GM23338 (cell line): ENCODE results near the gene SRPK1. TPM values are rescaled to one million over a fixed set of nuclear protein-coding genes. Genes with fewer than 3 reads are reported as not detected.

Source experiments
- ATAC-seq: fragments of 200-7000 bp; cut with Tn5 transposase; 3 replicates; pipeline ENCODE4 v1.9.1; 2020
- DNase-seq: peaks from one replicate; pipeline ENCODE4 v3.0.0-alpha.2; 2015; ENCODE audit warnings: low spot score
- H2AFZ ChIP-seq: fragments of 200-600 bp; sonication (generic); 2 replicates; pipeline ENCODE4 v1.8.0; 2016; ENCODE audit warnings: antibody characterized with exemption, mild to moderate bottlenecking, moderate library complexity
- H3F3A ChIP-seq: fragments of 200-600 bp; sonication (generic); replicated peaks from 2 replicates; pipeline ENCODE4 v1.8.0; 2017; ENCODE audit warnings: antibody characterized with exemption, mixed run types, low read depth
- H3K27ac ChIP-seq: fragments of 200-600 bp; sonication (generic); 2 replicates; pipeline ENCODE4 v1.6.1; 2016; ENCODE audit warnings: low read depth
- H3K27me3 ChIP-seq: fragments of 200-600 bp; sonication (generic); 2 replicates; pipeline ENCODE4 v1.8.0; 2016; ENCODE audit warnings: mild to moderate bottlenecking, mixed run types, moderate library complexity; ENCODE audit not compliant: insufficient read depth
- H3K36me3 ChIP-seq: fragments of 200-600 bp; sonication (generic); 2 replicates; pipeline ENCODE4 v1.8.0; 2016; ENCODE audit warnings: mild to moderate bottlenecking; ENCODE audit not compliant: insufficient read depth
- H3K4me1 ChIP-seq: fragments of 200-600 bp; sonication (generic); 2 replicates; pipeline ENCODE4 v1.8.0; 2016; ENCODE audit warnings: mild to moderate bottlenecking, moderate library complexity; ENCODE audit not compliant: insufficient read depth
- H3K4me2 ChIP-seq: fragments of 200-600 bp; sonication (generic); 2 replicates; pipeline ENCODE4 v1.7.1; 2017; ENCODE audit warnings: mixed run types
- H3K4me3 ChIP-seq: fragments of 200-600 bp; sonication (generic); 2 replicates; pipeline ENCODE4 v1.6.1; 2016; ENCODE audit warnings: mixed run types
- H3K79me2 ChIP-seq: fragments of 200-600 bp; sonication (generic); replicated peaks from 2 replicates; pipeline ENCODE4 v1.8.0; 2017; ENCODE audit warnings: mild to moderate bottlenecking; ENCODE audit not compliant: insufficient read depth
- H3K9me2 ChIP-seq: fragments of 200-600 bp; sonication (generic); 2 replicates; pipeline ENCODE4 v1.8.0; 2017; ENCODE audit not compliant: insufficient read depth
- H4K20me1 ChIP-seq: fragments of 200-600 bp; sonication (generic); replicated peaks from 2 replicates; pipeline ENCODE4 v1.8.0; 2017; ENCODE audit warnings: mild to moderate bottlenecking; ENCODE audit not compliant: insufficient read depth
- H3K27ac Mint-ChIP-seq: 2 replicates; pipeline ENCODE4 v1.8.0; 2020; ENCODE audit warnings: inconsistent platforms, mild to moderate bottlenecking, moderate library complexity, mixed read lengths
- H3K27me3 Mint-ChIP-seq: 3 replicates; pipeline ENCODE4 v1.8.0; 2022; ENCODE audit warnings: low read depth, mild to moderate bottlenecking, moderate library complexity, mixed read lengths, inconsistent platforms; ENCODE audit not compliant: insufficient read depth, poor library complexity
- H3K36me3 Mint-ChIP-seq: 3 replicates; pipeline ENCODE4 v1.8.0; 2021; ENCODE audit warnings: low read depth, mild to moderate bottlenecking, inconsistent platforms, moderate library complexity, mixed read lengths
- H3K4me1 Mint-ChIP-seq: 3 replicates; pipeline ENCODE4 v1.8.0; 2020; ENCODE audit warnings: mild to moderate bottlenecking, inconsistent platforms, mixed read lengths
- H3K4me3 Mint-ChIP-seq: 3 replicates; pipeline ENCODE4 v1.8.0; 2021; ENCODE audit warnings: moderate library complexity, mild to moderate bottlenecking, inconsistent platforms, mixed read lengths
- H3K9me3 Mint-ChIP-seq: 3 replicates; pipeline ENCODE4 v1.8.0; 2020; ENCODE audit warnings: moderate library complexity, mild to moderate bottlenecking, inconsistent platforms, mixed read lengths
- CREB1 ChIP-seq: fragments of 250-450 bp; sonication (Bioruptor Pico); IDR thresholded peaks from 2 replicates; pipeline ENCODE4 v1.5.0; 2020; ENCODE audit warnings: low read depth, mild to moderate bottlenecking, moderate library complexity
- CTCF ChIP-seq, 2 experiments: fragments of 200-600 bp in 1 of 2; sonication (generic) in 1 of 2; conservative IDR thresholded peaks; 2 replicates each; pipeline versions ENCODE4 v1.5.1 to v1.6.1; 2016 to 2017; ENCODE audit warnings: antibody characterized with exemption in 2 of 2, low read depth in 2 of 2, mild to moderate bottlenecking in 2 of 2, moderate library complexity in 1 of 2
- ETS1 ChIP-seq: IDR thresholded peaks from 2 replicates; pipeline ENCODE4 v1.6.1; 2016; ENCODE audit warnings: antibody characterized with exemption
- EZH2 ChIP-seq: fragments of 200-600 bp; sonication (generic); IDR thresholded peaks from one replicate; pipeline ENCODE4 v1.8.0; 2017; ENCODE audit warnings: antibody characterized with exemption, mild to moderate bottlenecking, low read depth; ENCODE audit not compliant: unreplicated experiment
- EZH2phosphoT487 ChIP-seq: fragments of 200-600 bp; sonication (generic); IDR thresholded peaks from one replicate; pipeline ENCODE4 v1.8.1; 2018; ENCODE audit warnings: antibody characterized with exemption; ENCODE audit not compliant: unreplicated experiment
- JUNB ChIP-seq: IDR thresholded peaks from one replicate; pipeline ENCODE4 v1.6.1; 2016; ENCODE audit warnings: antibody characterized with exemption; ENCODE audit not compliant: unreplicated experiment
- NANOG ChIP-seq: IDR thresholded peaks from 2 replicates; pipeline ENCODE4 v1.6.1; 2016; ENCODE audit warnings: antibody characterized with exemption, borderline replicate concordance
- POLR2AphosphoS5 ChIP-seq: IDR thresholded peaks from 2 replicates; pipeline ENCODE4 v1.6.1; 2016; ENCODE audit warnings: antibody characterized with exemption, low read depth
- STAT1 ChIP-seq: IDR thresholded peaks from one replicate; pipeline ENCODE4 v1.6.1; 2016; ENCODE audit warnings: antibody characterized with exemption; ENCODE audit not compliant: unreplicated experiment
- ZNF114 ChIP-seq: fragments of 250-450 bp; sonication (Bioruptor Pico); IDR thresholded peaks from 2 replicates; pipeline ENCODE4 v1.5.0; 2020; ENCODE audit warnings: mild to moderate bottlenecking, moderate library complexity
- ZNF462 ChIP-seq: fragments of 250-450 bp; sonication (Bioruptor Pico); IDR thresholded peaks from 2 replicates; pipeline ENCODE4 v1.5.0; 2020; ENCODE audit warnings: mild to moderate bottlenecking, moderate library complexity
- polyA plus RNA-seq: library from polyadenylated mRNA; unstranded; fragments of >200 nt; fragmentation: Nextera tagmentation; extraction: Ambion mirVana; gene quantifications from 2 replicates; pipeline ENCODE4 v1.2.1, GENCODE V29; 2016
- total RNA-seq: library from RNA; depleted of rRNA; stranded (reverse); fragments of >200 nt; shearing (Covaris generic); gene quantifications from 2 replicates; pipeline ENCODE4 v1.2.3, GENCODE V29; 2014

The SRPK1 gene
- total and polyA plus RNA-seq, 2 experiments from 2014 or later, result 175 to 202 TPM

- H2AFZ ChIP-seq, result no peak overlapping the region
- TF ChIP-seq NANOG, result no peak
- TF ChIP-seq EZH2, result no peak
Measured at GRCh38 chr6:35905141-35905785, 15.6 kb downstream of the SRPK1 start.

GRCh38 chr6:35903679-35904078, 17.2 kb downstream of the SRPK1 start:
- no peak overlapping the region; the same call in 1 of the 2 replicates for H3K27ac ChIP-seq
- peaks cover 51% of the 10 kb centered on the region for H4K20me1 ChIP-seq
- no peaks in the 10 kb centered on the region for H3K9me2 ChIP-seq
- Mint-ChIP-seq H3K36me3 (peaks cover 35% of the 10 kb centered on the region), H3K9me3 (peaks cover 8% of the 10 kb centered on the region), H3K4me3 (no peak overlapping the region), H3K27me3 (peaks cover 3% of the 10 kb centered on the region), H3K27ac (no peak overlapping the region), H3K4me1 (no peaks in the 10 kb centered on the region)
- no peak overlapping the region for H3K4me2 ChIP-seq
- peaks cover 100% of the 10 kb centered on the region for H3K79me2 ChIP-seq
- no peaks in the 10 kb centered on the region for H3K4me1 ChIP-seq
- ATAC-seq (no peak), DNase-seq (no peak)
- no peak overlapping the region for H3K4me3 ChIP-seq
- no peaks in the 10 kb centered on the region for H3K27me3 ChIP-seq
- H3K36me3 ChIP-seq, result peaks cover 13% of the 10 kb centered on the region
- no peak overlapping the region for H2AFZ ChIP-seq
- H3F3A ChIP-seq, result no peaks in the 10 kb centered on the region; the same call in 1 of the 2 replicates
- TF ChIP-seq ETS1, result no peak
- TF ChIP-seq ZNF462 (CRISPR knock-in tag), result no peak
- no peak for TF ChIP-seq ZNF114 (CRISPR knock-in tag)
- TF ChIP-seq CTCF (conservative IDR thresholded peaks at IDR 0.05; ENCODE audit: low read depth in 2 of 2), result no peak
- TF ChIP-seq CREB1 (CRISPR knock-in tag), result no peak
- TF ChIP-seq POLR2AphosphoS5, result no peak
- no peak for TF ChIP-seq EZH2
- TF ChIP-seq EZH2phosphoT487, result no peak
- no peak for TF ChIP-seq JUNB
- no peak for TF ChIP-seq STAT1

More at GRCh38 chr6:35905141-35905785, 15.6 kb downstream of the SRPK1 start:
- Mint-ChIP-seq H3K27ac (no peak overlapping the region), H3K36me3 (peaks cover 40% of the 10 kb centered on the region), H3K9me3 (peaks cover 24% of the 10 kb centered on the region), H3K27me3 (peaks cover 9% of the 10 kb centered on the region), H3K4me1 (no peaks in the 10 kb centered on the region), H3K4me3 (no peak overlapping the region)
- Histone ChIP-seq H3K4me3 (no peak overlapping the region), H3K27me3 (no peaks in the 10 kb centered on the region), H3F3A (no peaks in the 10 kb centered on the region; the same call in 1 of the 2 replicates), H3K36me3 (peaks cover 29% of the 10 kb centered on the region), H3K9me2 (0 out of 2 replicates have a peak, but pooled peaks cover under 1% of the 10 kb centered on the region), H3K4me2 (no peak overlapping the region), H3K79me2 (peaks cover 100% of the 10 kb centered on the region), H3K4me1 (no peaks in the 10 kb centered on the region), H4K20me1 (peaks cover 53% of the 10 kb centered on the region), H3K27ac (no peak overlapping the region)
- no peak for DNase-seq
- ATAC-seq, result no peak
